NCI-H187 (cell line): Measurements from ENCODE around the gene CNR1.

Experiments used
- DNase-seq, 2 experiments: peaks; one replicate each; lab custom pipeline; 2025; lab: John Stamatoyannopoulos, UW

Gene CNR1

GRCh38 chr6:88143421-88144157 is 22.6 kb downstream of the CNR1 start:
- no peak for DNase-seq

GRCh38 chr6:88142297-88142668 is 23.9 kb downstream of the CNR1 start:
- no peak for DNase-seq

GRCh38 chr6:88141561-88142296 is 24.4 kb downstream of the CNR1 start:
- DNase-seq: no peak

- DNase-seq: no peak
Measured at GRCh38 chr6:88137915-88138314, 28.2 kb downstream of the CNR1 start.

- DNase-seq: no peak
Measured at GRCh38 chr6:88135578-88136114, 30.5 kb downstream of the CNR1 start.

GRCh38 chr6:88134575-88134974 is 31.6 kb downstream of the CNR1 start:
- no peak for DNase-seq

GRCh38 chr6:88133718-88134117 is 32.4 kb downstream of the CNR1 start:
- no peak for DNase-seq

GRCh38 chr6:88124925-88125557 is 41.1 kb downstream of the CNR1 start:
- no peak for DNase-seq

- no peak for DNase-seq
Measured at GRCh38 chr6:88120635-88121034, 45.5 kb downstream of the CNR1 start.

GRCh38 chr6:88119769-88120168 is 46.4 kb downstream of the CNR1 start:
- no peak for DNase-seq

- DNase-seq: no peak
Measured at GRCh38 chr6:88116276-88116675, 49.9 kb downstream of the CNR1 start.

- DNase-seq: no peak
Measured at GRCh38 chr6:88115307-88115706, 50.8 kb downstream of the CNR1 start.

GRCh38 chr6:88114838-88115237 is 51.3 kb downstream of the CNR1 start:
- DNase-seq: no peak

GRCh38 chr6:88111991-88112390 is 54.2 kb downstream of the CNR1 start:
- no peak for DNase-seq

GRCh38 chr6:88107241-88107640 is 58.9 kb downstream of the CNR1 start:
- no peak for DNase-seq

- DNase-seq: no peak
Measured at GRCh38 chr6:88105741-88106340, 60.3 kb downstream of the CNR1 start.
